Measurements from ENCODE around the gene DTD1.

The DTD1 gene

DNA sequence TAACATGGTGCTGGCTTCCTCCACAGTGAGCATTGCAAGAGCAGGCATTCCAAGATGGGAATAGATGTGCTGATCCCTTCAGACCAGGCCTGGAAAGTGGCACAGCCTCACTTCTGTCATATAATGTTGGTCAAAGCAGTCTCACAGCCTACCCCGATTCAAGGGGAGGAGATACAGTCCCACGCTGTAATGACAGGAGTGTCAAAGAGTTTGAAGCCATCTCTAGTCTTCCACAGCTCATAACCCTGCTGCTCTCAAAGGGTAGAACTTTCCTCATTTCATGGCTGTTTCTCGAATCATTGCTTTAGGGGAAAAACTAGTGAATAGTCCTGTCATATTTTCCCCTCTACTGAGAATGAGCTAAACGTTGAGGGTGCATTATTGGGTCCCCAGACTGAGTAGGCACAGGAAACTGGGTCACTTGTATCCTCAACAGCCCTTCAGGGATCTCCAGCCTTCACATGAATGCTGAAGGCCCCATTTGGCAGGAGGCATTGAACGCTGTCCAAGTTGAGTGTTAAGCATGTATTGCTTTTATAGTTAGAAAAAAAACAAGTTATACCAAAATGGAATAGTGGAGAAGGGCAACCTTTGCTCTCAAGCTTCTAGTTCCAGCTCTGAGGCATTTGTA is 27.3 kb downstream of the DTD1 start:
- FAIRE-seq = no peak

DNA sequence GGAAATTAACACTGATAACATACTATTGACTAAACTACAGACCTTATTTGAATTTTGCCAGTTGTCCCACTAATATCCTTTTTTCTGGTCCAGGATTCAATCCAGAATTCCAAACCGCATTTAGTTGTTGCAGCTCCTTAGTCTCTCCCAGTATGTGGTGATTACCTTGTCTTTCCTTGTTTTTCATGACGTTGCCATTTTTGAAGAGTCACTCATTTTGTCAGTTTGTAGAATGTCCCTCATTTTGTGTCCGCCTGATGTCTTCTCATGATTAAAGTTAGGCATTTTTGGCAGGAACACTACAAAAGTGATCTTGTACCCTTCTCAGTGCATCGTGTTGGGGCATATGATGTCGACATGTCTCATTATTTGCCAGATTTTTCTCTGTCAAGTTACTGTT is 33.1 kb downstream of the DTD1 start:
- FAIRE-seq = no peak

DNA sequence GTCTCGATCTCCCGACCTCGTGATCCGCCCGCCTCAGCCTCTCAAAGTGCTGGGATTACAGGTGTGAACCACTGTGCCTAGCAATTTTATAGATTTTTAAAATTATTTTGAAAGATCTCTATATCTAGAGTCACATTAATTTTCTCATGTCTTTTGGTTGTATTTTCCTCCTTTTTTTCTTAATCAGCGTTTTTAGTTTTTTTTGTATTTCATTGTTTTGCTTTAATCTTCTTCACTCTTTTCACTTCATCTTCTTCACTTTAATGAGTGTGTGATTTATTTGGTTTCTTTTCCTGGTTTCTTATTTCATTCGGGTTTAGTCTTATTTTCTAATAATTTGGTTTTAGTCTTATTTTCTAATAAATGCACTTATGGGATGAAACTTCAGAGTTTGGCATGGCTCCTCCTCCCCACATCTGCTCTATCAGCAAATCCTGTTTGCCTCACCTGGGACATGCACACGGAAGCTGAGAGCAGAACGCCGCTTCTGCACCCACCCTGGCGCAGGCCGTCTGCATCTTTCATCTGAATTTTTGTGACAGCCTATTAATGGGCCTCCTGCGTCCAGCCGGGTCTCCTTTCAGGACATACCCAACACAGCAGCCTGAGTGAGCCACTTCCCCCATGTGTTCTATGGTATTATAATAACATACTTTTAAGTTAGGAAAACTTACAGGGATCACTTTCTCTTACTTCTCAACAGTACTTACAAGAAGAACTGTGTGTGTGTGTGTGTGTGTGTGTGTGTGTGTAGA is 35.5 kb downstream of the DTD1 start:
- FAIRE-seq = no peak

DNA sequence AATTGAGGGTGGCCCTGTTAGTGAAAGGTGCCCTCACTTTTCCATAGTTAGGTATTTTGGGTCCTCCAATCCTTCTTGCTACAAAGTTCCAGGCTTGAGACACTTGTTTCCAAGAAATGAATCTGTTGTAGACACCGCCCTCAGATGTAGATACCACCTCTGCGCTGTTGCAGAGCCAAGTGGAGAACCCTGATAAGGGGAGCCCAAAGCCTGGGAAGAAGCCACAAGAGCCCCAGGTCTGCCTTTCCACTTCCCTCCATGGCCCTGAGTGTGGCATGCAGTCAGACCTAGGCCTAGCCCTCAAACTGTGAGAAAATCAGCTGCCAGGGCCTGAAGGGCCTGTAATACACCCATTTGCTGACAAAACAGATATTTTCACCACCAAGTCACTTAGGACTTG is 37.1 kb downstream of the DTD1 start:
- no peak for FAIRE-seq

DNA sequence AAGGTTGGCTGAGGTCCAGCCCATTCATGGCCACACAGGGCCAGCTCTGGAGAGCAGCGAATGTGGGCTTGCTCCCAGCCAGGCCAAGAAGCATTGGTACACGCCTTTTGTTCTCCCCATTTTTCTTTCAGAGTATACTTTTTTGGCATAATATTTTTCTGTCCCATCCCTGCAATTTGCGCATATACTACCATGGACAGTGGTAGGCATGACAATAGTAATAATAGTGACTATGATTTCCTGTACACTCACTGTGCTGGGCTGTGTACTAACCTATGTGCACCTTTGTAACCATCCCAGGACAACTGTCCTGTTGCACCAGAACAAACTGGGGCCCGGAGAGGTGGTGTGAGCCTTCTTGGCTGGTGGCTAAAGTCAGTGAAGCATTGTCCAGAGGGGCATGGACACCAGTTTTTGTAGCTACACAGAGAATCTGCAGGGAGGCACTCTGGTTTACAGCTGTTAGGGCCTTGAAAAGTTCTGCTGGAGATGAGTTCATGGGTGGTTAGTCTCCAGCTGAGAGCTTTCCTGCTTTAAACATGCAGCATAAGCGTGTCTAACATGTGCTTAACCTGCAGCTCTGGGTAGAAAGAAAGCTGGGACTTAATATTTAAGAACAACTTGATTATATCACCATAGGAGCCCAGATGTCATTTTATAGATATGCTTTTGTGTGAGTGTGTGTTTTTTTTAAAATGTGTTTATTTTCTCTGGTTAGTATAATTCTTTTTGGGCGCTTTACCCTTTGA is 38.2 kb downstream of the DTD1 start:
- FAIRE-seq = no peak

DNA sequence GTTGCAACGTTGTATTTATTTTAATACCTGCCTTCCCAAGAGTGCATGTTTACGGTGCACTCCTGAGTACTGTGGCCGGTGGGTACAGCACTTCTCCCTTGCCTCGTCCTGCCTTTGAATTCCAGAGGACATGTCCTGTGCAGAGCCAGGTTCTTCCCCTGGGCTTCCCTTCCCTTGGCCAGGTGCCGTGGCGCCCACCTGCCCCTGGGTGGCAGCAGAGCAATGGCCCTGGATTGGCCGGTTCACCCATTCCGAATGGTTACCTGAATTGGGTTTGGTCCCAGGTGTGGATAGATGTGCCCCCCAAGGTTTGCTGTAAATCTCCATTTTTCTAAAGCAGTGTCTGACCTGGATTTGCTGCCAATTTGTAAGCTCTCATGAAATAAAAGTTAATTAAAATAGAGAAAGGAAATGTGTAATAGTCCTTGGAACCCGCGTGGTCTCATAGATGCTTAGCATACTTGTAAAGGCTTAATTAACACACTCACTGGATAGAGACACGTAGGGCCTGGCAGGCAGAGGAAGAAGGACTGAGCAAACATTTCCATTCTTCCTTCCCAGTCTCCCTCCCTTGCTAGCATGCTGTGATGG is 40.6 kb downstream of the DTD1 start:
- FAIRE-seq = no peak

DNA sequence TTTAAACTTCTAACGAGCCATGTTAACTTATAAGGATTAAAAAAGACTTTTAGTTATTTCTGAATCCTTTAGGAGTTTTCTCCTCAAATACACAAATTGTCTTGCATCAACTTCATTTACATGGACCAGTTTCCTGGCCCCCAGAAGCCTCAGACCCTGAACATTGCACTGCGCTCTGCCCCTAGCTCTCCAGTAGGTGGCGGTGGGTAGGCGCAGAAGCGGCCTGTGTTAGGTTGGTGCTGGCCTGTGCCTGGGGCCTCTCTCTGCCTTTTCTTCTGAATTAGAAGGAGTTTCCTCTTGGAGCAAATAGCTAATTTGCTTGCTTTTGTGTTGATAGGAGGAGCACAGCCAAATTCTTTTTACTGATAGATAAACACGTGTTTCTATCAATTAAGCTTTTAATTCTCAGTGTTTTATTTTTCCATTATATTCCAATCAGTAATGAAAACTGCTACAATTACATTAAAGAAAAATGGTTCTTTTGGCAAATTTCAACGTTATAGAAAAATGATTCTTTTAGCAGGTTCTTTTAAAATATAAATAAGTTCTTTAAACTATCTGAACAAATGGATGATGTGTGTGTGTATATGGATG is 44.4 kb downstream of the DTD1 start:
- peak; percentile 17 for FAIRE-seq

DNA sequence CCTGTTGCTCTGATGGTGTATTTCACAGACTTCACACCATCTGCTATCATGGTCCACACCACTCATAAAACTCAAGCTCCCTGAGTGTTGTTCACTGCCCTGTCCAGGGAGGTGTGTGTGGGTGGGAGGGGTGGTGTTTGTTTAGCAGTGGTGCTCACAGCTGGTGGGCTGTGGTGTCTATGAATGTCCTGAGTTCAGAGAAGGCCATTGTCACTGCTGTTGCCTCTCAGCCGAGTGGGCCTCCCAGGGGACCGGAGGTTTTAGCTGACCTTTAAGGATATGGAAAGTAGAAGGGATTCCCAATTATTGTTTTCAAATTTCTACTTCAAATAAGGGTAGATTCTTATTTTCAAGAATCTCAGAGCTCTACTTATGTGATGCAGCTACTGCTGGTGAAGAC is 45.6 kb downstream of the DTD1 start:
- no peak for FAIRE-seq

DNA sequence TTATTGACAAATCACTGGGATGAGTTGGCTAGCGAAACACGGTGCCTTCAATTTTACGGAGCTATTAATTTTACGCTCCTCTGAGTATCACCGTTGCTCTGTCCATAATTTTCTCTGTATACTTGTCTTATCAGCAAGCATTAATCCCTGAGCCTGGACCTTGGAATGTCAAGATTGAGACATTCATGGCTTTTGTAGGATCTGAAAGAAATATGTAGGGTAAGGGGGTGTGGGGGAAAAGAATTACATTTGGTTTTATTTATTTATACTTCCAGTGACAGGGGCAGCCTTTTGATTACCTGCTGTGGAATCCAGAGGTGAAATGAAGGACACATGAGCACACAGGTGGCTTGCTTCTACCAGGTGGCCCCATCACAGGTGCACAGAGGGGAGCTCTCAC is 46.6 kb downstream of the DTD1 start:
- FAIRE-seq = peak; percentile 21

DNA sequence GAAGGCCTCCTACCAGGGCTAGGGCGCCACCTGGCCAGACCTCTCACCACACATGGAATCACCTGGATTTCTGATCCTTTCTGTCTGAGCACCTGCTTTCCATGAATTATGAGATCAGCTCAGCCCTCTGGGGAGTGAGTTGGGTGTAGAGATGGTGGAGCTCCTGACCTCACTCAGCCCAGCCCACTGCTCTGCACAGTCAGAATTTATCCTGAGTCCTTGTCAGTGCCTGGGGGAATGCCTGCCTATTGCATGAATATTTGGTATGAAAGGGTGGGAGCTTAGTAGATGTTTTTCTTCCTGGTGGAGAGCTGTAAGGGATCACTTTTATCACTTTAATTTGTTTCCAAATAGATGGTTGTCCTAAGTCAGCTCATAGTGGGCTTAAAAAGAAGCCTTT is 47.5 kb downstream of the DTD1 start:
- FAIRE-seq = no peak

DNA sequence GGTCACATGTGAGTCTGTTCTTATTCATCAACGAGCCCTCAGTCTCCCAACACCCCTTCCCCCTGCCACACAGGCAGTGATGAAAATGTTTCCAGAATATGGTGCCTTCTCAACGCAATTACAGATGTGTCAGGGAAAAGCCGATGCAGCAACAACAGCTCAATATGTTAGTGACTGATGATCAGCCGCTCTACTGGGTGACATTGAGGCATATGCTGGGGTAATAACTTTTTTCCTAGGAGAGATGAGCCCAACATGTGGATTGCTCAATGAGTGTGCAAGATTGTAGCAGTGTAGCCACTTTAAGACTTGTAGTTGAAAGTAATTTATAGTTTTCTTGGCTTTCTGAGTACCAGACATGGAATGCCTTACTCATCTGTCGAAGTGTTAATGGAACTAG is 49.4 kb downstream of the DTD1 start:
- no peak for FAIRE-seq

DNA sequence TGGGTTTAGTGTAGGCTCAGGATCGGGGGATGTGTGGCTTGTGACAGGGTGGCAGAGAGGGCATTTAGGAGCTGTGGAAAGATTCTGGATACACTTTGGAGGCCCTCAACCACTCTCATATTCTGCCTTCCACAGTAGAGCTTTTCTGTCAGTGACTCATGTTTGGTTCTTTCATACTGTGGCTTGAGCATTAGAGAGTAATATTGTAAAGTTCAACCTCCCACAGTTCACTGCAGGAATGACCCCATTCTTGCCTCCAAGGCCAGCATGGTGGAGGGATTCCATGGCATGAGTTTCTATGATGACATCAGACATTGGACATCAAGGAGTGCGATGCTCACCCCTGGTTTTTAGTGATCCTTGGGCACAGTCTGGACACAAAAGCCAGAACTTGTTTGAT is 50.9 kb downstream of the DTD1 start:
- FAIRE-seq = no peak

DNA sequence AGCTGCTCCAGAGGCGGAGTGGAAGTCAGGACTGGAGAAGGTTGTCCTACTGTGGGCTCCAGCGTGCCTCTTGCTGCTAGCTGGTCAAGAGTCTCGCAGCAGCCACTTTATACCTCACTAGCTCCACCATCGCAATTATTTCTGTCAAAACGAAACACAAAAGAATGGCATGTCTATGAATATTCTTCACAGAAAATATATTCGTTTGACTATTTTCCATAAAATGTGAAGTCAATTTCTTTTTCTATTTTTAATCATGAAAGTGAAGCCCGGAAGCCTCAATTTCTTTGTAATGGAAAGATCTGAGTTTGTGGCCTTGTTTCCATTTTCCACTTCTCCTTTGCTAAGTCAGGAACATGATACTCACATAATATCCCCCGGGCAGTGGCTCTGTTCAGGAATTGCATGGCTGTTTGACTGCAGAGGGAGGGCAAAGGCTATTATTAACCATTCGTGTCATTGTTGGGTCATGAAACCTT is 51.7 kb downstream of the DTD1 start:
- FAIRE-seq = no peak

DNA sequence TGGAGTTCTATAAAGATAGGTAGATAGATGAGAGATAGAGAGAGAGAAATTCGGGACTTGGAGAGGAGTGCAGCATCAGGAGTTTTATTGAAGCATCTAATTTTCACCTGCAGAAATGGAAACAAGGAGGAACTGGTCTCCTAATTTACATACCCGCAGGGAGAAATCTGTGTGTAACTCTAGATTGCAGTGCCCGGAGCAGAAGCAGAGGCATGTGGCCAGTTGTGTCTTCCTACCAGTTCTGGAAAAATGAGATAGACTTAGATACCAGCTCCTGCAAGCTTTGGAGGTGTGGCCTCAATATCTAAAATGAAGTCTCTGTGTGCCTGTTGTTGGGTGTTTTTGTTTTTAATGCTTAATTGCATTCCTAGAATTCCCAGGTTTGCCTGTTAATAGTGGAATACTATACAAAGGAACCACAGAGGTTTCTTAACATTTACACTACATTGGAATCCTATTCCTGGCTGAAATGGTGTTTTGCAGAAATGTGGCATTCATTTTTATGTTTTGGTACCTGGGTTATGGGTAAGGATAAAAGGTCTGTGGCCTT is 57.4 kb downstream of the DTD1 start:
- no peak for FAIRE-seq

DNA sequence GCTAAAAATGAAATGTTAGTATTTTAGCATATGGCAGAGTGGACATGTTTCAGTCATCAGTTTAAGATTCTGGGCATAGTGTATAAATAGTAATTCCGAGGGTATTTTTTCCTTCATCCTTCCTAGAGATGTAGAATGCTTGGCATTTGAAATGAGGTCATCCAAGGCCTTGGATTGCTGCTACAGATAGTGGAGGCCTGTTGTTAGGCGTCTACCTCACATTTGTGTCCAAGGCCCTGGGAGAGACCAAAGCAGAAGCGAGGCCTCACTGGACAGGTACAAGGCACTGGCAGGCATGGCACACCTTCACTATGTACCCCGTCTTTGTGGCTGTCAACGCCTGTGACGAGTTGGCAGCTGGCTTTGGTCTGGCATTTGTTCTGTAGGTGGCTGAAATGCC is 58.0 kb downstream of the DTD1 start:
- FAIRE-seq = no peak

DNA sequence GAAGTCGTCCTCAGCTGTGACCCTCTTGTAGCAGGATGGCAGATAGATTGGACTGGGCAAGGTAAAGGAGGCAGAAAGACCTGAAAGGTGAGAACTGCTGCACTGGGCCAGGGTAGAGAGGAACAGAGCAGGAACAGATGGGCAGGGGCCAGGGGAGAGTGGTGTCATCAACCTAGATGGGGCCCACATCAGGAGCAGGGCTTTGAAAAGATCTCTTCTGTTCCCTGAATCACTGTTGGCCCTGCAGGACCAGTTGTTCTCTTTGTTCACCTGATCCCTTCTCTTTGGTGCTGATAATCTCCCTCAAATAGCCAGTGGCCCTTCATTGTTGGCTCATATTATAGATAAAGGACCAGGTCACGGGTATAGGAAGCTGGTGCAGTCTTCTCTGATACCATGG is 59.9 kb downstream of the DTD1 start:
- FAIRE-seq = no peak

DNA sequence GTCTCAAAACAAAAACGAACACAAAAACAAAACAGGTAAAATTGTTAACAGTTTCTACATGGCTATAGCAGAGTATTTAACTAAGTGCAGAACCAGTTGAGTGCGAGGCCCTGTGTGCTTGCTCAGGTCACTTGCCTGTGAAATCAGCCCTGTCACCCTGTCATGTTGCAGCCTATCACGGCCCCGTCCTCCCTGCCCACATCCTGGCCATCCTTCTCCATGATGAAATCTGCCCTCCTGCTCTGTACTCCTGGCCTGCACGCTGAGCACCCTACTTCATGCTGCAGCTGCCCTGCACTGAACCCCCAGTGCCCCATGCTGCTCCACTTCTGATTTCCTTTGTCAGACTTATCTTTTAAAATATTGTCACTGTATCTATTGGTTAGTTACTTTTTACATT is 62.4 kb downstream of the DTD1 start:
- FAIRE-seq = no peak

DNA sequence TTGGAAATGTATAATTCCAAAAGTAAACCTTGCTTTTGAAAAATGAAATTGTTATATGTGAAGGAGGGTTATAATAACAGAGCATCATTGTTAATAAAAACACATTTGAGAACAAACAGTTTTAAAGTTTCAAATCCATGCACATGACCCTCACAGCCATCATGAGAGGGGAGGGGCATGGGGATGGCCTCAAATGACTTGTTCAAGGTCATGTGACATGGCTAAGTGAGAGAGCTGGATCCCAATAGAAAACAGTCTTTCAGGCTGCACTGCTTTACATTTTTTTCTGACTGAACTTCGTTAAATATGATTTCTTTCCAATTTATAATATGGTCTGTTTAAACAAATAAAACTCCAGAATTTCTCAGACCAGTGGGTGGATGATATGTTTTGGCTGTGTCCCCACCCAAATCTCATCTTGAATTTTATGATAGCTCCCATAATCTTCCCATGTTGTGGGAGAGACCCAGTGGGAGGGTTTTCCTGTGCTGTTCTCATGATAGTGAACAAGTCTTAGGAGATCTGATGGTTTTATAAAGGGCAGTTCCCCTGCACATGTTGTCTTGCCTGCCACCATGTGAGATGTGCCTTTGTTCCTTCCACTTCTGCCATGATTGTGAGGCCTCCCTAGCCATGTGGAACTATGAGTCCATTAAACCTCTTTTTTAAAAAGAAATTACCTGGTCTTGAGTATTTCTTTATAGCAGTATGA is 66.0 kb downstream of the DTD1 start:
- FAIRE-seq = no peak

DNA sequence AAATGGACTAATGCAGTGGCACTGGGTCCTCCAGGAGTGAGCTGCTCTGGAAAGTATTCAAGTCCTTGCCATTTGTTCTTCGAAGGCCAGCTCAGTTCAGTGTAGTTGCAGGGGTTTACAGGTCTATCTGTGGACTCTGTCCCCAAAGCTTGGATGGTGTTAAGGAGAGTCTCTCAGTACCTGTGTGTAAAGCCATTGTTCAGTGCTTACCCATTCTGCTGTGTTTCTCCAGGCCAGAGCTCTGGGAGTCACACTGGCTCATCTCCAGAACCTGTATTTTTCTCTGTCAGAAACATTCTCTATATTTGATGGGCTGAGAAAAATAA is 66.6 kb downstream of the DTD1 start:
- FAIRE-seq = no peak

DNA sequence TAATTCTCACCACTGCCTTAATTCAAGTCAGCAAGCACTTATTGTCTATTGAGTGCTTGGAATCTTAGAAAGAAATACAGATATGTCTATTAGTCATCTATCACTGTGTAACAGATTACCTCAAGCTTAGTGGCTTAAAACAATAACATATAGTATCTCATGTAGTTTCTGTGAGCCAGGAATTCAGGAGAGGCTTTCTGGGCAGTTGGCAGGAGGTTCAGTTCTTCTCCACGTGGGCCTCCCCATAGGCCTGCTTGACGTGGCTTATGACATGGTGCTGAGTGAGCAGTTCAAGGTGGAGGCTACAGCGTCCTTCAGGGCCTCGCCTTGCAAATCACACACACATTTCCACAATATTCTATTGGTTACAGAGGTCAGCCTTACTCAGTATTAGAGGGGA is 69.7 kb downstream of the DTD1 start:
- no peak for FAIRE-seq

DNA sequence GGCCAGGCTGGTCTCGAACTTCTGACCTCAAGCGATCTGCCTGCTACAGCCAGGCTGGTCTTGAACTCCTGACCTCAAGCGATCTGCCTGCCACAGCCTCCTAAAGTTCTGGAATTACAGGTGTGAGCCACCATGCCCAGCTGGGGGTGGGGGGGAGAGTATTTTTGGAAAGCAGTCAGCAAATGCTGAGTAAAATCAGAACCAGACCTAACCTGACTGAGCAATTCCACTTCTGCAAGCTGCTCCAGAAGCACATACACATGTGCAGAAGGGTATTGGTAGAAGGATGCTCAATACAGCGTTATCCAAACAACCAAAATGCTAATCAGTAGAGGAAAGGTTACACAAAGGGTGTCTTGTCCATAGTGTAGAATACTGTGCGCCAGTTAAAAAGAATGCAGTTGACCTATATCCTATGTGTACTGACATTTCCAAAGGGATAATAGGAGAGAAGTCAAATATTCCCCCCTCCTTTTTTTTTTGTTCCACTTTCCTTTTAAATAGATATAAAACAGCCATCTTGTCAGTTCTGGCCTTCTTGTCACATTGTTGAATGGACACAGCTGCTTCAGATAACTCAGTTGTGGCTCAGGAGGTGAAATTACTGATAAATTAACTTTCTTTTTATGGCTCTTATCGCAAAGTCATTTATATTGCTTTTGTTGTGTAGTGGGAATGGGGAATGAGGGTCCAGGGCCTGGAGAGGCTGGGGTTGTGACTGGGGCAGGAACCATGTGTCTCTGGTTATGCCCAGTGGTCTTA is 74.6 kb downstream of the DTD1 start:
- FAIRE-seq = no peak

DNA sequence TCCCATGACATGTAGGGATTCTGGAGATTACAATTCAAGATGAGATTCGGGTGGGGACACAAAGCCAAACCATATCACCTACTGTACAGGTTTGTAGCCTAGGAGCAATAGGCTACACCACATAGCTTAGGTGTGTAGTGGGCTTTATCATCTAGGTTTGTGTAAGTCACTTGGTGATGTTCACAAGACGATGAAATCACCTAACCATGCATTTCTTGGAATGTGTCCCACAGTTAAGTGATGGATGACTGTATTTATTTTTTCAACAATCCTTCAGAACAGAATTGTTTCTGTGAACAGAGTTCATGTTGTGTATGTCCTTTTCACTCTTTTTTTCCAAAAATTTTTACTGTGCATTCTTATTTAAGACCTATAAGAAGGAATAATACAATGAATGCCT is 76.1 kb downstream of the DTD1 start:
- no peak for FAIRE-seq
